Measurements from ENCODE around the gene GALM.

GRCh38 chr2:38712871-38713270 is 47.0 kb downstream of the GALM start:
- TF ChIP-seq CTCF (IDR thresholded peaks at IDR 0.05) (no peak), POLR2A (IDR thresholded peaks at IDR 0.05) (no peak)
